DND-41 (cell line): ENCODE measurements around the gene GTF3C1.

Source experiments
- EZH2 ChIP-seq: IDR thresholded peaks from 3 replicates; pipeline ENCODE4 v1.6.1; 2012; ENCODE audit warnings: borderline replicate concordance, low read depth, mild to moderate bottlenecking, moderate library complexity, low read length, inconsistent platforms; ENCODE audit not compliant: severe bottlenecking
- TF ChIP-seq, protein P1 (sequence below): IDR thresholded peaks from 2 replicates; pipeline ENCODE4 v1.5.1; 2012; ENCODE audit warnings: borderline replicate concordance, low read length, moderate library complexity, mild to moderate bottlenecking; ENCODE audit not compliant: poor library complexity, severe bottlenecking; ENCODE audit errors: extremely low read depth

- TF ChIP-seq, protein P1, sequence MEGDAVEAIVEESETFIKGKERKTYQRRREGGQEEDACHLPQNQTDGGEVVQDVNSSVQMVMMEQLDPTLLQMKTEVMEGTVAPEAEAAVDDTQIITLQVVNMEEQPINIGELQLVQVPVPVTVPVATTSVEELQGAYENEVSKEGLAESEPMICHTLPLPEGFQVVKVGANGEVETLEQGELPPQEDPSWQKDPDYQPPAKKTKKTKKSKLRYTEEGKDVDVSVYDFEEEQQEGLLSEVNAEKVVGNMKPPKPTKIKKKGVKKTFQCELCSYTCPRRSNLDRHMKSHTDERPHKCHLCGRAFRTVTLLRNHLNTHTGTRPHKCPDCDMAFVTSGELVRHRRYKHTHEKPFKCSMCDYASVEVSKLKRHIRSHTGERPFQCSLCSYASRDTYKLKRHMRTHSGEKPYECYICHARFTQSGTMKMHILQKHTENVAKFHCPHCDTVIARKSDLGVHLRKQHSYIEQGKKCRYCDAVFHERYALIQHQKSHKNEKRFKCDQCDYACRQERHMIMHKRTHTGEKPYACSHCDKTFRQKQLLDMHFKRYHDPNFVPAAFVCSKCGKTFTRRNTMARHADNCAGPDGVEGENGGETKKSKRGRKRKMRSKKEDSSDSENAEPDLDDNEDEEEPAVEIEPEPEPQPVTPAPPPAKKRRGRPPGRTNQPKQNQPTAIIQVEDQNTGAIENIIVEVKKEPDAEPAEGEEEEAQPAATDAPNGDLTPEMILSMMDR: no peak
- TF ChIP-seq EZH2: no peak
These were observed 48.9 kb downstream of the GTF3C1 start for GRCh38 chr16:27500801-27501200.
